ENCODE data around the gene CAPRIN2.

DNA sequence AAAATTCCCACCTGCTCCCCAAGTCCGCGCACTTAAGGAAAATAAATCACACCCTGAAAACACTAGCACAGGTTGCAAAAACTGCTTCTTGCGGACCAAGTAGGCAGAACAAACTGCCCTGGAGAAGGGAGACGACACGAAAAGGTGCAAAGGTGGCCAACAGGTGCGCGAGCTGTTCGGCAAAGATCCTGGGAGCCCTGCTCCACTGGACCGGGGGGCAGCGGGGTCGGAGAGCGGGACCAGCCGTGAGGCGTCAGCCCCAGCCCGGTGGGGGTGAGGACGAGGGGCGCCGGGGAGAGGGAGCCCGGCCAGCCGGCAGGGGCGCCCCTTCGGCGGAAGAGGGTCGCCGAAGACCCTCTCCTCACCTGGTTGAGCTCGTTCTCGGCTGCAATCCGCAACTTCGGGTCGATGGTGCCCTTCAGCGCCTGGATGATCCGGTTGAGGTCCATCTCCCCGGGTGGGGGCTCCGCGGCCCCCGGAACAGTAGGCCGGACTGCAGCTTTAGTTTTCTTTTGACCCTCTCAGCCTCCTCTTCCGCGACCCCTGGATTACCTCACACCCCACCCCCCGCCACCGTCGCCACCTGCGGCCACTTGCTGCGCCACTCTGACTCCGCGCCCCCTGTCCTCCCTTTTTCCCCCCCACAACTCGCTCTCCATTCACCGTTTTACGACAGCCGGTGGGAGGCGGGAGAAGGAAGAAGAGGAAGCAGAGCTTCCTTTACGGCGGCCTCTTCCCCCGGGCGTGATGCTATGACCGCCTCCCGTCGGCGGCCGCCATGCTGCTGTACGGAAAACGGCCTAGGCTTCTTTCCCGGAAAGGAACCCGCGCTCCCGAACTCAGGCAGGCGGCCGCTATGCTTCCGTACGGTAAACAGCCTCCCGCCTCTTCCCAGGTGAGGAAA, 59.3 kb downstream of the CAPRIN2 start, which contains the start of gene IPO8:
- TF ChIP-seq RCOR1 (IDR thresholded peaks at IDR 0.05; ENCODE audit: insufficient replicate concordance, low read length) (no peak), RAD21 (IDR thresholded peaks at IDR 0.05; ENCODE audit: low read length) (0 out of 2 replicates have a peak, but pooled peaks have one; percentile 3), RFX5 (IDR thresholded peaks at IDR 0.05; ENCODE audit: low read depth, low read length) (no peak), MAFK (IDR thresholded peaks at IDR 0.05; ENCODE audit: low read depth, low read length) (no peak), MXI1 (IDR thresholded peaks at IDR 0.05; ENCODE audit: borderline replicate concordance, low read depth, low read length) (no peak; the same call in 1 of the 2 replicates), POLR2A (IDR thresholded peaks at IDR 0.05; ENCODE audit: low read depth, low read length) (no peak; the same call in 1 of the 2 replicates), CEBPB (IDR thresholded peaks at IDR 0.05; ENCODE audit: low read depth, low read length) (no peak), BHLHE40 (IDR thresholded peaks at IDR 0.05; ENCODE audit: low read depth, low read length) (no peak), MAZ (IDR thresholded peaks at IDR 0.05; ENCODE audit: borderline replicate concordance, low read depth, low read length) (peak; percentile 64; the same call in 1 of the 2 replicates), NFE2L2 (IDR thresholded peaks at IDR 0.05; ENCODE audit: low read depth, low read length) (no peak)
- TF ChIP-seq, protein P1, sequence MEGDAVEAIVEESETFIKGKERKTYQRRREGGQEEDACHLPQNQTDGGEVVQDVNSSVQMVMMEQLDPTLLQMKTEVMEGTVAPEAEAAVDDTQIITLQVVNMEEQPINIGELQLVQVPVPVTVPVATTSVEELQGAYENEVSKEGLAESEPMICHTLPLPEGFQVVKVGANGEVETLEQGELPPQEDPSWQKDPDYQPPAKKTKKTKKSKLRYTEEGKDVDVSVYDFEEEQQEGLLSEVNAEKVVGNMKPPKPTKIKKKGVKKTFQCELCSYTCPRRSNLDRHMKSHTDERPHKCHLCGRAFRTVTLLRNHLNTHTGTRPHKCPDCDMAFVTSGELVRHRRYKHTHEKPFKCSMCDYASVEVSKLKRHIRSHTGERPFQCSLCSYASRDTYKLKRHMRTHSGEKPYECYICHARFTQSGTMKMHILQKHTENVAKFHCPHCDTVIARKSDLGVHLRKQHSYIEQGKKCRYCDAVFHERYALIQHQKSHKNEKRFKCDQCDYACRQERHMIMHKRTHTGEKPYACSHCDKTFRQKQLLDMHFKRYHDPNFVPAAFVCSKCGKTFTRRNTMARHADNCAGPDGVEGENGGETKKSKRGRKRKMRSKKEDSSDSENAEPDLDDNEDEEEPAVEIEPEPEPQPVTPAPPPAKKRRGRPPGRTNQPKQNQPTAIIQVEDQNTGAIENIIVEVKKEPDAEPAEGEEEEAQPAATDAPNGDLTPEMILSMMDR (conservative IDR thresholded peaks at IDR 0.05; ENCODE audit: low read depth, low read length), result peak; percentile 23; the same call in 1 of the 2 replicates
- TF ChIP-seq, protein P2, sequence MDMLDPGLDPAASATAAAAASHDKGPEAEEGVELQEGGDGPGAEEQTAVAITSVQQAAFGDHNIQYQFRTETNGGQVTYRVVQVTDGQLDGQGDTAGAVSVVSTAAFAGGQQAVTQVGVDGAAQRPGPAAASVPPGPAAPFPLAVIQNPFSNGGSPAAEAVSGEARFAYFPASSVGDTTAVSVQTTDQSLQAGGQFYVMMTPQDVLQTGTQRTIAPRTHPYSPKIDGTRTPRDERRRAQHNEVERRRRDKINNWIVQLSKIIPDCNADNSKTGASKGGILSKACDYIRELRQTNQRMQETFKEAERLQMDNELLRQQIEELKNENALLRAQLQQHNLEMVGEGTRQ (IDR thresholded peaks at IDR 0.05; ENCODE audit: low read depth, low read length), result no peak

Measured in IMR-90 (cell line).